ENCODE data around the gene SLC5A6. TPM values are rescaled to one million over a fixed set of nuclear protein-coding genes. Genes with fewer than 3 reads are reported as not detected.

The SLC5A6 gene
- polyA plus RNA-seq, 1 of the 3 experiments (the other 2 are of a cell fraction), result 75.7 TPM

GRCh38 chr2:27221166-27221565 is 9.1 kb upstream of the SLC5A6 start (continued):
- no peak for TF ChIP-seq TCF12 (IDR thresholded peaks at IDR 0.05)
- no peak for TF ChIP-seq YY1 (IDR thresholded peaks at IDR 0.05; ENCODE audit: low read depth)
- TF ChIP-seq RCOR1 (IDR thresholded peaks at IDR 0.05; ENCODE audit: low read length), result no peak
- TF ChIP-seq GATA2 (CRISPR knock-in tag; IDR thresholded peaks at IDR 0.05), result no peak
- TF ChIP-seq TAF1 (IDR thresholded peaks at IDR 0.05; ENCODE audit: borderline replicate concordance, low read depth, low read length), result no peak
- TF ChIP-seq TEAD4 (IDR thresholded peaks at IDR 0.05; ENCODE audit: borderline replicate concordance, insufficient read depth), result no peak
- TF ChIP-seq POLR2AphosphoS5 (IDR thresholded peaks at IDR 0.05; ENCODE audit: low read depth, low read length), result no peak
- no peak for TF ChIP-seq NRF1 (IDR thresholded peaks at IDR 0.05; ENCODE audit: low read depth, low read length)

GRCh38 chr2:27220091-27220490 is 8.0 kb upstream of the SLC5A6 start:
- Histone ChIP-seq H3K27me3 (ENCODE audit: insufficient read depth) (no peaks in the 10 kb centered on the region), H3K36me3 (replicated peaks in 1 of 2; ENCODE audit: control insufficient read depth in 1 of 2, insufficient read depth in 2 of 2, low read length in 1 of 2) (peaks cover 60 to 66% of the 10 kb centered on the region in 2 experiments), H3K4me2 (no peak overlapping the region), H3K9ac (no peak overlapping the region), H3K79me2 (ENCODE audit: insufficient read depth) (peaks cover 20% of the 10 kb centered on the region; the same call in 1 of the 2 replicates), H4K20me1 (ENCODE audit: insufficient read depth) (no peaks in the 10 kb centered on the region), H3K9me2 (no peaks in the 10 kb centered on the region), H3K9me3 (no peaks in the 10 kb centered on the region), H3K27ac (ENCODE audit: low read depth in 2 of 2, low read length in 1 of 2) (no peak overlapping the region), H3F3A (replicated peaks; ENCODE audit: insufficient read depth) (peaks cover 6% of the 10 kb centered on the region), H3K4me1 (ENCODE audit: control insufficient read depth in 1 of 2, insufficient read depth in 2 of 2, low read depth in 1 of 2, low read length in 1 of 2) (peaks cover 4 to 14% of the 10 kb centered on the region in 2 experiments; a peak in 3 of 4 replicates), H2AFZ (ENCODE audit: low read depth) (no peak overlapping the region), H3K4me3 (ENCODE audit: low read depth in 2 of 2, low read length in 1 of 2) (no peak overlapping the region)
- WGBS (ENCODE audit: low lambda C conversion rate), result 96% methylated on average over 7 of the region's 7 CpGs
- TF ChIP-seq USF2 (IDR thresholded peaks at IDR 0.05; ENCODE audit: borderline replicate concordance, low read depth, low read length), result no peak
- TF ChIP-seq SMC3 (IDR thresholded peaks at IDR 0.05; ENCODE audit: low read depth, low read length), result no peak
- TF ChIP-seq FOXJ3 (CRISPR knock-in tag; IDR thresholded peaks at IDR 0.05), result no peak
- TF ChIP-seq FOSL2 (IDR thresholded peaks at IDR 0.05; ENCODE audit: borderline replicate concordance, low read depth), result no peak
- TF ChIP-seq SIN3A (IDR thresholded peaks at IDR 0.05; ENCODE audit: borderline replicate concordance, low read depth, low read length), result no peak
- TF ChIP-seq POLR2AphosphoS5 (IDR thresholded peaks at IDR 0.05; ENCODE audit: low read depth, low read length), result no peak
- no peak for TF ChIP-seq JUND (IDR thresholded peaks at IDR 0.05)
- TF ChIP-seq CTCF (IDR thresholded peaks at IDR 0.05), result no peak
- TF ChIP-seq TAF1 (IDR thresholded peaks at IDR 0.05; ENCODE audit: borderline replicate concordance, low read depth, low read length), result no peak
- no peak for TF ChIP-seq YY1 (IDR thresholded peaks at IDR 0.05; ENCODE audit: low read depth)
- no peak for TF ChIP-seq NRF1 (IDR thresholded peaks at IDR 0.05; ENCODE audit: low read depth, low read length)
- no peak for TF ChIP-seq EP300 (IDR thresholded peaks at IDR 0.05; ENCODE audit: borderline replicate concordance in 1 of 2, low read depth in 1 of 2, low read length in 1 of 2)
- TF ChIP-seq GABPA (IDR thresholded peaks at IDR 0.05; ENCODE audit: low read depth), result no peak
- TF ChIP-seq ZBTB33 (IDR thresholded peaks at IDR 0.05; ENCODE audit: borderline replicate concordance, low read depth), result no peak
- TF ChIP-seq EZH2phosphoT487 (IDR thresholded peaks at IDR 0.05; ENCODE audit: borderline replicate concordance, low read depth), result no peak
- ChIA-PET POLR2A (no interaction called here), CTCF (interaction anchor here (1.0 to 1.8 kb wide), 3 partner anchors 29 to 60 kb away, joined by 3 to 12 read pairs (median 9); no protein-coding TSS in a partner anchor)
- DNase-seq, result no peak

Data from SK-N-SH (cell line).